Fibroblast of peridontal ligament (primary cell): ENCODE data around the gene SH3RF1.

Experiments
- DNase-seq: peaks from one replicate; pipeline ENCODE4 v3.0.0-alpha.2; 2010; ENCODE audit errors: extremely low read depth

The SH3RF1 gene

GRCh38 chr4:169064296-169064695 lies 206.5 kb downstream of the SH3RF1 start:
- peak; percentile 58 for DNase-seq

- no peak for DNase-seq
Observed at GRCh38 chr4:169063441-169063840, 207.3 kb downstream of the SH3RF1 start.

GRCh38 chr4:169062897-169063244 lies 207.9 kb downstream of the SH3RF1 start:
- DNase-seq, result no peak

GRCh38 chr4:169061386-169061785 lies 209.4 kb downstream of the SH3RF1 start:
- DNase-seq, result no peak

DNA sequence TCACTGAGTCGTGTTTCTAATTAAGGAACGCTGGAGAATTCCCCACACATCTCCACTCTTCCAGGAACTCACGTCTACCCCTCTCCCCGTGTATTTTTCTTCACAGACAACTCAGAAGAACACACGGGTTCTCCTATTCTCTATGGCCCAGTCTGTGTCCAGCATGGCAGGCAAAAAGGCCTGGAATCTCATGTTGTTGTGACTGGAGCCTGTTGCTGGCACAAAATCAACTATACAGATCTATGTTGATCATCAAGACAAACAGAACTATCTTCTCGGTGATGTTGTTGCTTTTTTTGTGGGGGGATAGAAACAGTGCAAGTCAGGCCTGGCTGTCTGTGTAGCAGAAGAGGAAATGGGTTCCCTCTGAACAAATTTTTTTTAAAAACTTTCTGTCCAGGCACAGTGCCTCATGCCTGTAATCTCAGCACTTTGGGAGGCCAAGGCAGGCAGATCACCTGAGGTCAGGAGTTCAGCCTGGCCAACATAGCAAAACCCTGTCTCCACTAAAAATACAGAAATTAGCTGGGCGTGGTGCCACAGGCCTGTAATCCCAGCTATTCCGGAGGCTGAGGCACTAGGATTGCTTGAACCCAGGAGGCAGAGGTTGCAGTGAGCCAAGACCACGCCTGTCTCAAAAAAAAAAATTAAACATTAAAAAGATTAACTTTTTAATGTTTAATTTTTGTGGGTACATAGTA lies 210.2 kb downstream of the SH3RF1 start:
- no peak for DNase-seq

GRCh38 chr4:169059306-169060211 lies 211.2 kb downstream of the SH3RF1 start:
- peak; percentile 43 for DNase-seq

DNA sequence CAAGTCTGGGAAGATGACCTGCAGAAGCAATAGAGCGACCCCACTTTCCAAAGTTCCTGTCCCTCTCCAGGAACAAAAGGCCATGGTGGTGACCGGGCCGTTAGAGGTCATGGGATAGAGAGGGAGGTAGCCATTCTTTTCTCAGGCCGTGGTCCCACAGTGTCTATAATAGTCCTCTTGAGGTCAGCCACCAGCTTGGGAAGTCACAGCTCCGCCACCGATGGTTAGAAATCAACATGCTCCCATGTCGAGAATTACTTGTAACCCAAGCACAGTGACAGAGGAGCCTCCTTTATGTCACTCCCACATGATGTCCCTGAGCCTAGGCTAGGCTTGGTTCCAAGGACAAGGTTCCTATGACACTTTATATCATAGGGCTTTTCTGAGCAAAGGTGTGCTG lies 212.4 kb downstream of the SH3RF1 start:
- no peak for DNase-seq

DNA sequence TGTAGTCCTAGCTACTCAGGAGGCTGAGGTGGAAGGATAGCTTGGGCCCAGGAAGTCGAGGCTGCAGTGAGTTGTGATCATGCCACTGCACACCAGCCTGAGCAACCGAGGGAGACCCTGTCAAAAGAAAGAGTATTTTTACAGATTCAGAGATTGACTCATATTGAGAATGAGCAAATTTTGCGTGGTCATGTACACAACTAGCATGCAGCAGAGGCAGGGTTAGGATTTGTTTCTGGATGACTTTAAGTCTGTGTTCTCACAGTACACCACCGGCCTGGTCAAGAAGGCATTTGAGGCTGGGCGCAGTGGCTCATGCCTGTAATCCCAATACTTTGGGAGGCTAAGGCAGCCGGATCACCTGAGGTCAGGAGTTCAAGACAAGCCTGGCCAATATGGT lies 215.9 kb downstream of the SH3RF1 start:
- no peak for DNase-seq

GRCh38 chr4:169052594-169052945 lies 218.2 kb downstream of the SH3RF1 start:
- no peak for DNase-seq

- DNase-seq, result no peak
Observed at GRCh38 chr4:169051761-169052593, 218.8 kb downstream of the SH3RF1 start.

GRCh38 chr4:169050881-169051760 lies 219.6 kb downstream of the SH3RF1 start:
- peak; percentile 92 for DNase-seq

DNA sequence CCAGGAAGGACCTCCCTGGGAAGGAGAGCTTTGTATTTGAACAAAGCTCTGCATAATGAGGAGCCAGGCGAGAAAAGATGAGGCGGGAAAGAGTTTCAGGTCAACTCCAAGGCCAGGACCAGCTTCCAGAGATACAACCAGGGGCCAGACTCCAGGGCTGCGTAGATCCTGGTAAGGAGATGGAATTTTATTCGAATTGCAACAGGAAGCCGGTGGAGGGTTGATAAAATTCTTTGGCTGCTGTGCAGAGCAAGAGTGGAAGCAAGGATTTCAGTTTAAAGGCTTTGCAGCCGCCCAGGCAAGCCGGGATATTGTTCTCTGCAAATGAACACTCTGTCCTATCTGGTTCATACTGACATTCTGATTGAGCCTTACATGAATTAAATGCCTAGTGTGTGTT lies 220.5 kb downstream of the SH3RF1 start:
- no peak for DNase-seq

DNA sequence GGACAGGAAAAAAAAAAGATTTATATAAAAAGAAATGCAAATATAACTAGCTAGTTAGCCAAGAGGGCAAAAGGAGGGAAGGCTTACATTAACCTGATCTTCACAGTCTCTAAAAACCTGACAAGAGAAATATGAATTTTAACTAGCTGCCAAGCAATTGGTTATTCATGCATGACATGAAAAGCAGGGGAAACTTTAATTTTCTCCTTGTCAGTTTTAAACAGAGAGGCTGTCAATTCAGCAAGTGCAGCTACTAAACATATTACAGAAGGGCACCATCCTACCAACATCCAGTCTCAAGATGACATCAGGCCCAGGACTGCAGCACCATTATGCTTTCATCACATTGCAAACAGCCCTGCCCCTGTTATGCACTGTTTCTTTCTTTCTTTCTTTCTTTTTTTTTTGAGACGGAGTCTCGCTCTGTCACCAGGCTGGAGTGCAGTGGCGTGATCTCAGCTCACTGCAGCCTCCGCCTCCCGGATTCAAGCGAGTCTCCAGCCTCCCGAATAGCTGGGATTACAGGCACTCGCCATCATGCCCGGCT lies 221.8 kb downstream of the SH3RF1 start:
- DNase-seq, result no peak

DNA sequence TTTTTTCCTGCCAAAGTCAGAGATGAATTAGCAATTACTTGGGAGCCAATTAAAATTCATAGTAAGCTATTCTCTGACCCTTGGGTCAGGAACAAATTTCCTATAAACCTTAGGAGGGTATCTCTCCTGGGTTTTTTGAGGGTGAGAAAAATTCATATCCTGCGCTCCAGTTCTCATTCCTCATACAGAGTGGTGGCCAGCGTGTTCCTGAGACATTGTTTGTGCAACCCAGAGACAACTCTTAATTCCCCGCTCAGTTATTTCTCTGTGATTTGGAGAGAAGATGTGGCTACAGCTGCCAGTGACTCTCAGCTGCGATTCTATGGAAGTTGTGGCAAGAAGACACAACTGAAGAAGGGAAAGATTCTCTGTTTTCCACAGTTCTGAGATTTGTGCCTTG lies 222.8 kb downstream of the SH3RF1 start:
- no peak for DNase-seq

- no peak for DNase-seq
Observed at GRCh38 chr4:169045862-169046584, 224.7 kb downstream of the SH3RF1 start.

DNA sequence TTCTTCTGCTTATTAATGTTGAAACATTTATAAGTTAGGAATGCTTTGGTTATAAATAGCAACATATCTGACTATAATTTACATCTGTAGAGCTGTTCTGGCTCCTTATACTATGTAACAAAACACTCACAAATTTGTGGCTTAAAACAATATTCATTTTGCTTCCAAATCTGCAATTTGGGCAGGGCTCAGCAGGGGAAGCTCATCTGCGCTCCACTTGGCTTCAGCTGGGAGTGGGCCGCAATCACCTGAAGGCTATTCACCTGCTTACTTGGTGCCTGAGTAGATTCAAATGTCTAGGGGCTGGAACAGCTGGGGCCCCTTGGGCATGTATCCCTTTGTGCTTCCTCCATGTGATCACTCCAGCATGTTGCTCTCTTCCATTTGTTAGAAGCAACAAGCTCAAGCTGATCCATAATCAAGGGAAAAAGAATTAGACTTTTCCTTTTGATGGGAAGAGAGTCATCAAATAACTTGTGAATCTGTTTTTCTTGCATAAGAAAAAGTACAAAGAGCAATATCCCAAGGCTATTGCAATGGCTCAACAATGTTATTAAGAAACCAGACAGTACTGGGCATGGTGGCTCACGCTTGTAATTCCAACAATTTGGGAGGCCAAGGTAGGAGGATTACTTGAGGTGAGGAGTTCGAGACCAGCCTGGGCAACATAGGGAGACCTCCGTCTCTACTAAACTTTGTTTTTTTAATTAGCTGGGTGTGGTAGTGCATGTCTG lies 225.9 kb downstream of the SH3RF1 start:
- no peak for DNase-seq
